NCI-H1105 treated with DMSO at 0.1 percent for 48 hours (cell line): ENCODE measurements around the gene PLS3.
"Not testable (repeated sequence)": the region's sequence is repeated elsewhere in the genome, so short reads cannot be mapped to it uniquely, and the experiment has no call there.

Experiments used
- DNase-seq: peaks from one replicate; lab custom pipeline; 2025; lab: John Stamatoyannopoulos, UW

Gene PLS3

DNA sequence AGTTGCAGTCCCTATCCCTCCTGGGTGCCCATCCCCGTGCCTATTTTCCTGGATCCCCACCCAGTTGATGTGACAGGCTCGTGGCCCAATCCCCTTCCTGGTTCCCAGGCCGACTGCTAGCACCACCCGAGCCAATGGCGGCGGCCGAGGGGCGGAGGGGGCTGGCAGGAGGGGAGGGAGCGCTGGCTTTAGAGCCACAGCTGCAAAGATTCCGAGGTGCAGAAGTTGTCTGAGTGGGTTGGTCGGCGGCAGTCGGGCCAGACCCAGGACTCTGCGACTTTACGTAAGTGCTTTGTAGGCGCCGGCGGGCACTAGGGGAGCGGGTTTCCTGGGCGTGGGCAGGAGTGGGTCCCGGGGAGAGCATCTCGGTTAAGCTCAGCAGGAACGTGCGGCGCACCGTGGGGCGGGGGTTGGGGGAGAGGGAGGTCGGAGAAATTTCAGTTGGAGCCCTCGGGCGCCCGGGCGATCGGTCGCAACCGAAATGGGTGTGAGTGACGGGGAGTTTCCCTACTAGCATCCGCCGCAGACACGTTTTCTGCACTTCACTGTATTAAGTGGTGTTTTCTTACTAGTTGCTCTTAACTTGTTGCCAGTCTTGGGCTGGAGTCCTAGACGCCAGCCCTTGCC is at the start of gene PLS3:
TSS of gene PLS3 (plus strand) at position 197 of the 627 bp plus-strand sequence. CDS start 49,077 bp downstream, outside the sequence.
- peak; percentile 62 for DNase-seq

- DNase-seq, result no peak
Observed at GRCh38 chrX:115518113-115518512, 42.9 kb upstream of the PLS3 start.

DNA sequence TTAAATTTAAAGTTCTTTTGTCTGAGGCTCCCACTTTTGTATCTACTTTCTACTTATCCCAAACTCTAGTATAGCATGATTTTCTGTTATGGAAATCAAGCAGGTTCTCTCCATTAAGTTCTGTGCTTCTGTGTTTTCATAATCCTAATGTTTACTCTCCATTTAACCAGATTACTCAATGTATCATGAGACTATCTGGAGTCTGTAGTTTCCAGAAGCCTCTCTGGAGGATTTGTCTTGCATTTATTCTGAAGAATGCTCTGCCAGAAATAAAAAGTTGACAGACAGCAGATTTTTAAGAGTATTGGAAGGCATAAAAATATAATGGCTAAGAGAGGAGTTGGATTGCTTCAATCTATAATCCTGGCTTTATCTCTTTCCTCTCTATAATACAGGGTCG is 39.2 kb upstream of the PLS3 start:
- no peak for DNase-seq

DNA sequence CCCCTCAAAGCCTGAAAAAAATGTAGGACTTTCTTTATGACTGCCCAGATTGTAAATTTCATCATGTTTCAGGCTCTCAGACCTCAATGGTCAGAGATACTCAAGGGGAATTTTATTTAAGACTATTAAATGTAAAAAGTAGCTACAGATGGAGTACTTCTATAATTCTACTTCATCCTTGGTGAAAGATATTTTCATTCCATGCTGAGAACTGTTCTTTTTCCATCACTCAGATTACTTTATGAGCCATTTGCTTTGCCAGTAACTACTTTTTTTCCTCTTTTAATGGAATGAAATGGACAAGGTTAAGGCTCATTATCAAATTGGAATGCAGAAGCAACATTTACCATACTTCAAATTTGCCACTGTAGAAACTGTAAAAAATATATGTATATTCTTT is 38.0 kb upstream of the PLS3 start:
- no peak for DNase-seq

DNA sequence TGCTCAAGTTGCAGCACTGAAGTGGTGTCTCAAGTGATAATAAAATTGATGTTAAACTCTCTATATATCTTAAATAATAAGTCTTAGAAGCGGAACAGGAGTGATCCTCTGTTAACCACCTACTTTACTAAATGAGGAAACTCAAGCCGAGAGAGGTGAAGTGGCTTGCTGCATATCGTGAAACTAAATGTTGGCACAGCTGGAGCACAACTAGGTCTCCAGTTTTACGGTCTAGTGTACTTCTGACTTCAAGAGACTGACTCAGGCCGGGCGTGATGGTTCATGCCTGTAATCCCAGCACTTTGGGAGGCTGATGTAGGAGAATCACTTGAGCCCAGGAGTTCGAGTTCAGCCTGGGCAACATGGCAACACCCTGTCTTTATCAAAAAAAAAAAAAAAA is 35.5 kb upstream of the PLS3 start:
- peak; percentile 68 for DNase-seq

DNA sequence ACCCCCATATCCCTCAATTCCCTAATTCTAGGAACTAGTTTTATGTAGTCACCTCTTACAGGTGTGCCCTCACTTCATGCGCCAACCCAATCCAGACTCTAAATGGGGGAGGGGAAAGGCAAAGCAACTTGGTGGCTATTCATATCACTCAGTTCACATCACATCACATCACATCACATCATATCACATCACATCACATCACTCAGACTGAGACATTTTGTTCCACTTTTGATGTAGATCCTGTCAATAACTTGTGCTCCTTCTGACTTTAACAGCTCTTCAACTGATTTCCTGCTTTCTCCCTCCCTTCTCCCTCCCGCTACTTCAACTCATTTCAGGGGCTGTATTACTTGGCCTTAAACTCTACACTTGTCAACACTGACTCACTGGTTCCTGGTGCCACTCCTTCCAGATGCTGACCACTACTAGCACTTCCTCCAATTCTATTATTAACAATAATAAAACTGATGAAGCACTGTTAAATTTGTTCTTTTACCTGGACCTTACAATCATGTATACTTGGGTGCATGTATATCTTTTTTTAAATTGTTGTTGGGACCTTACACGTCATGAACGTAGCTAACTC is 29.1 kb upstream of the PLS3 start:
- DNase-seq, result no peak

- no peak for DNase-seq
Observed at GRCh38 chrX:115533485-115533884, 27.5 kb upstream of the PLS3 start.

DNA sequence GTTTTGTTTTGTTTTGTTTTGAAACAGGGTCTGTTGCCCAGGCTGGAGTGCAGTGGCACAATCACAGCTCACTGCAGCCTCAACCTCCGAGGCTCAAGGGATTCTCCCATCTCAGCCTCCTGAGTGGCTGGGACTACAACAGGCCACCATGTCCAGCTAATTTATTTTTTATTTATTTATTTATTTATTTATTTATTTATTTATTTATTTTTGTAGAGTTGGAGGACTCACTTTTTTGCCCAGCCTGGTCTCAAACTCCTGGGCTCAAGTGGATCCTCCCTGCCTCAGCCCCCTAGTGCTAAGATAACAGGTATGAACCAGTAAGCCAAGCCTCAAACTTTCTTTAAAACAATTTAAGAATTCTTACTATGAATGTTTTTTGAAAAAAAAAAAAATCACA is 26.6 kb upstream of the PLS3 start:
- no peak for DNase-seq

- DNase-seq, result no peak
Observed at GRCh38 chrX:115535421-115535820, 25.6 kb upstream of the PLS3 start.

GRCh38 chrX:115535844-115536243 is 25.1 kb upstream of the PLS3 start:
- DNase-seq, result no peak

- no peak for DNase-seq
Observed at GRCh38 chrX:115539841-115540240, 21.1 kb upstream of the PLS3 start.

GRCh38 chrX:115541045-115541444 is 19.9 kb upstream of the PLS3 start:
- DNase-seq, result not testable (repeated sequence)

DNA sequence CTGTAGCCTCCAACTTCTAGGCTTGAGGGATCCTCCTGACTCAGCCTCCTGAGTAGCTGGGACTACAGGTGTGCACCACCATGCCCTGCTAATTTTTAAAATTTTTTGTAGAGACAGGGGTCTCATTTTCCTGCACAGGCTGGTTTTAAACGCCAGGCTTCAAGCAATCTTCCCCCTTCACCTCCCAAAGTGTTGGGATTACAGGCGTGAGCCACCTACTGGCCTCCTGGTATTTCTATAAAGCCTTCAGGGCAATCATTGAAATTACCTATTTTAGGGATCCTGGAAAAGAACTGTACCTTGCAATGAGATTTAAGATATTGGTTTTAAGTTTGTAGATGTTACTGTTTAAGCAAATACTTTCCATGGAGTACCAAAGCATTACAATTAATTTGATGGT is 13.5 kb upstream of the PLS3 start:
- no peak for DNase-seq

GRCh38 chrX:115549008-115549407 is 12.0 kb upstream of the PLS3 start:
- no peak for DNase-seq

GRCh38 chrX:115553171-115553570 is 7.8 kb upstream of the PLS3 start:
- no peak for DNase-seq

DNA sequence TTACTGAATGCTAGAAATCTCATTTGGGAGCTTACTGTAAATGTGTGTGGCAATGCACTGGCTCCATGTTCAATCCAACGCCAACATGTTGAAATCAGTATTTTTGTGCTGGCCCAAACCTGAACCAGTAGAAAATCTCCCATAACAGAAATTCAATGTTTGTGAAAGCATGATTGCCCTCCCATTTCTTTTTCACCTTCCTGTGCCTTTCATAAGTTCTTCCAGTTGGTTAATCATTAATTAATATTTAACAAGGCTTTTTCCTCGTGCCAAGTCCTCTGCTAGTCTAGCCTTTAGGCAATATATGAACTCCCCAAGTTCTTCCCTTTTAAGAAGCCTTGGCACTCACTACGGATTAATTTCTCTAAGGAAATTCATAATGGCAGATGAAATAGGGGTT is 1.3 kb upstream of the PLS3 start:
- no peak for DNase-seq

DNA sequence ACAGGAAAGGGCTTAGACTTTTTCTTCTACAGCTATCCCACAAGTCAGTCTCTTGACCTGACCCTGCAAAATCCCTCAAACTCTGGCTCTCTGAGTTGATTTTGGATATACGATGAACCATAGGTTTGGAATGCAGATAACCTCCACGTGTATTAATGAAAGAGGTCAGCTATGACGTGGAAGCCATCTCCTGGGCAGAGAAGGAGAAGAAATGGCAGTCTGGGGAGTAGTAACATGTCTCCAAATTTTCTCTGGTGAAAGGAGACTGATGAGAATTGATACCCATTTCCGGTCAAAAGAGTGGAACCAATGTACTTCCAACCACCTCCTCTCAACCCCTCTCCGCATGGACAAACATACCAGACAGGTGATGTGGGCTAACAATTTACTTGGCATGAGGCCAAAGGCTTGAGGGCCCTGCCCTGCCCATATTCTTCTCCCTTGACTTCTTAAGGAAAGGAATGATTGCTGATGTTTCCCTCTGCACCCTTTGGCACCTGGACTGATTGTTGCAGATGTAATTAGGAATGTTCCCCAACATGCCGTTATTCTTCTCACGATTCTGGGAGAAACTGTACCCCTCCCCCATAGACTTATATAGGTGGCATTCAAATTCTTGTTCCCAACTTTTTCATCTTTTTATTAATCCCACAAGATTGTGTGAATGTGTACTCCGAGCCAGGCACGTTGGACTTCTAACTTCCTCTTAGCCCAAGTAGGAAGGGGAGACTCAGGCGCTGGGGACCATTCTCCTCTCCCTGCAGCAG is 580 bp upstream of the PLS3 start:
- peak; percentile 26 for DNase-seq

GRCh38 chrX:115561605-115562479 is 868 bp downstream of the PLS3 start:
- peak; percentile 78 for DNase-seq

DNA sequence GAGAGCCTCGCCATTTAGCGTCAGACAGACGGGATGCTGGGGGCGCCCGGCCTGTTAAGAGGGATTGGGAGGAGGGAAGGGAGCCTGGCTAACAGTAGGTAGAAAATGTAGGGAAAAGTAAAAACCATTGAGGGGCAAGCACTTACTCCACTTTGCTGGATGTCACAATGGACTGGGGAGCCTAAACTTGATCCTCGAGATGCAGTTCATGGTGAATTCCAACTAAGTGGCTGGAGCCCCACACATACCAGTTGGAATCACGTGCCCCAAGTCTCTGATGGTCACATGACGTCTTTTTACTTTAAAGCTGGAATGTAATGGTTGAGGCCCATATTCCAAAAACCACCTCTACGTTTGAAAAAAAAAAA is 1.5 kb downstream of the PLS3 start:
- peak; percentile 51 for DNase-seq

GRCh38 chrX:115563633-115564162 is 2.7 kb downstream of the PLS3 start:
- no peak for DNase-seq

DNA sequence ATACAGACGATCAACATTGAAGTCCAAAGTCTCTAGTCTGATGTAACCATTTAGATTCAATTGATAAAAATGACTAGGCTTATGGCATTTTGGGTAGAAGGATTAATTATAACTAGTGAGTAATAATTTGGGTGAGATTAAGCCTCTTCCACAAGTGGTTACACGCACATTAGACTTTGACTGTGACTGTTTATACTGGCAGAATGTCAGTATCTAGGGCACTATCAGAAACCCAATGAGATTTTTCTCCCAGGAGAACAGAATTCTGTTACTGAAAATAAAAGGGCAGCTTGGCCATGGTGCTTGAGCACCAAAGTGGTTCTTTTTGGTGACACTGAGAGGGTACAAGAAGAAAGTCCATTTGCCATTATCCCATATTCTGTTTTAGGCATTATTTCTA is 3.3 kb downstream of the PLS3 start:
- DNase-seq, result no peak

DNA sequence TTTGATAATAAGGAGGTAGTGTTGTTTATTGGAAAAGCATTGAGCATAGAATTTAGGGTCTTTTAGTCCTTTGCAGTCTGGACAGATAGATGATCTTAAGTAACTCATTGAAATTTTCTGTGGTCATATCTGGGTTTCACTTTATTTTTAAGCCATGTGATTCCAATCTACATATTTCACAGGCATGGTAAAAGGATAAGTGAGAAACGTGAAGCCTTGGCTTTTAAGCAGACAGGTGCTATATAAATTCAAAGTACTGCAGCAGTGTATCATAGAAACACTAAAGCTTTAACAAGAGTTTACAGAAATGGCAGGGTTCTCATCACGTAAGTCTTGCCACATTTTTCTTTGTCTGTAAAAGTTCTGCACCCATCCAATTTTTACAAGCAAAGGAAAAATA is 4.9 kb downstream of the PLS3 start:
- DNase-seq, result no peak
